Measurements from ENCODE around the gene CDH13.

Gene CDH13

DNA sequence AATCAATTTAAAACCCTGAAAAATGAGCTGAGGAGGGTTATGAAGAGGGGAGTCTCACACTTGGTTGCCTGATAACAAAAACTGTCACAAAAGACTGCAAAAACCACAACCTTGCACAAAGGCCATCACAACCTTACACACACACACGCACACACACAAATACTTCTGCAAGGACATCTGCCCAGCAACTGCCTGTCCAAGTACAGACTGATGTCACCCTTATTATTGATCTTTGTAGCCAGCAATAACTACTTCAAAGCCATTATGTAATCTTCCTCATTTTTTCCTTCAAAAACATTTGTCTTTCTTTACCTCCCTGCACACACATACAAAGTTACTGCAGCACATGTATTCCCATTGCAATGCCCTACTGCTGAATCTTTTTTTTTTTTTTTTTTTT is 927.8 kb downstream of the CDH13 start:
- DNase-seq (ENCODE audit: low read depth in 2 of 2) = no peak

DNA sequence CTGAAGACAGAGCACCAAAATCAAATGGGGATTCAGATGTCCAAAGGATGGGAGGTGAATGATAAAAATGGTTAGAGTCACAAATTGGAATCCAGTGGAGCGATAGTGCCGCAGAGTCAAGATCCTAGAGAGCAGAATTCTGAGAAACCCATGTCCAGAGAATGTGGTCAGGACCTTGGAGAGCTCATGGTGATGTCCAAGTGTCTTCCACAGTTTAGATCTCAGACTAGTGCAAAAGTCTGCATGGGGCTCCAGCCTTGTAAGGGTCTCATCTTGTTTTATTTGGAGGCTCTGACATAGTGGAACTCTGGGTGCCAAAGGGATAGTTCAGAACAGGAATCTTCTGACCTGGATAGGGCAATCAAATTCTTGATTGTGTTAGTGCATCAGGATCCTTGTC is 935.1 kb downstream of the CDH13 start:
- DNase-seq (ENCODE audit: low read depth in 2 of 2) = no peak

DNA sequence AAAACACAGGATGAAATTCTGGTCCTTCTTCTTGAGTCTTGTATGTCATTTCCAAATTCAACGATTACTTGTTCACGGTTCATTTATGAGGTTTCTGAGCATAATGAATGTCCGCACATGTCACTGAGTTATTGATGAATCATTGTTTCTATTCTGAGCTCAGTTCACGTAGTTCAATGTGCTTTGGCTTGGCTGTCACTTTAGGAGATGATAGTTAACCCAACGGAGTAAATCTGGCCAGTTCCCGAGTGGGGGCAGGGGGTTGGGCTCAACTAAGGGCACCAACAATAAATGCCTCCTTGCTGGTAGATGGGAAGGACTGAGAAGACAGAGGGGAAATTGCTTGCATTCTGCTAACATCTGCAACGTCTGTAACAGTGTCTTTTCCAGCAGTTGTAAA is 941.6 kb downstream of the CDH13 start:
- no peak for DNase-seq (ENCODE audit: low read depth in 2 of 2)

DNA sequence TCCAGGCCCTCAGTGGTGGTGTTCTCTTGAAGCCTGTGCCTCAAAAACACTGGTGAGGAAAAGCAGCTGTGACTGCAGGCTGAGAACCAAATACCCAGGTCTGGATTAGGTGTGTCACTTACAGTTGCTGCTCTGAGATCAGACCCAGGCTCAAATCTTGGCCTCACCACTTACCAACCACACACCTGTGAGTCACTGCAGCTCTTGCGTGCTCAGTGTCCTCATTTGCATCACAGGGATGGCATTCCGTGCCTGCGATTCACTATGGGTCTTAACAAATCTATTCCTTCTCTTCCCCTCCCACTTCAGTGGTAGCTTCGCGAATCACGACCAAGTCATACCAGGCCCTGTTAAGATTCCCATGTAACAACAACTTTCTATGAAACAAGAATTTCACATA is 947.6 kb downstream of the CDH13 start:
- DNase-seq (ENCODE audit: low read depth in 2 of 2) = no peak

DNA sequence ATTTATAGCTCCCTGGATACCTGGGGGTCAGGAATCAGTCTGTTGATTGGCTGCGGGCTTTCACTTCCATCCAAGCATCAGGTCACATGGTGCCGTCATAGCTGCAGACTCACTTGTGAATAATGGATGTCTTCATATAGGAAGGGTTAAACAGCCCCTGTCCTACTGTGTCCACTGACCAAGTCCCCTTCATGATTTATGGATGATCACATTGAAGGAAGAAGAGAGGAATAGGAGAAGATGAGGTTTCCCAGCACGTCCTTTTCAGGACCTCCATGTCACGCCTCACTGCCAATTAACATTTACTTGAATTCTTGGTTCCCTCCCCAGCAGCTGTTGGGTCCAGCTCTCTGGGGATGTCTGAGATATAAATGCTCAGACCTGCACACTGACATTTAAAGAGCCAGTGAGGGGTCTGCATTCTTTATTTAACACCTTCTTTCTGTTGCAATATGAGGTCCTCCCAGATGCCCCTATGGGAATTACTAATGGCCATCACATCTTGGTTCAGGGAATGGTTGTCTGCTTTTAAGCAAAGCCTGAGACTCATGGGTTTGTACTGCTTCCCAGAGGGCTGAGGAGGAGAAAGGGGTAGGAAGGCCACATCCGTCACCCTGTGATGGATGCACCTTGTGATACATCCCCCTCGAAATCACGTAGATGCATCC is 950.4 kb downstream of the CDH13 start:
- DNase-seq (ENCODE audit: low read depth in 2 of 2) = no peak

DNA sequence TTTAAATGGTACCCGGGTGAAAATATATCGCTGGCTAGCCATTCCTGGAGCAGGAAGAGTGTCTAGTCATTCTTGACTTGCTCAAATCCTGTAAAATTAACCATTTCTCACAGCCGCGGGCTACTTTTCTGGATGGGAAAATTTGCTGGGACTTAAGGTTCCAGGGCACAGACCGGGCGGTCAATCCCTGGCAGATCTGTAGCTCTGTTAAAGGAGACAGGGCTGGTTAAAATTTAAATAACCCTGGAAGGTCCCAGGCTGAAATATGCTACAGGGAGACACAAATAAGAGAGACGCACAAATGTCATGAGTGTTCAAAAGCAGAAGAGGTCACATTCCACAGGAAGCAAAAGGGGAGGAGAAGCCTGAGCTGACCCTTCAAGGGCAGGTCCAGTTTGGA is 951.4 kb downstream of the CDH13 start:
- DNase-seq (ENCODE audit: low read depth in 2 of 2) = no peak

DNA sequence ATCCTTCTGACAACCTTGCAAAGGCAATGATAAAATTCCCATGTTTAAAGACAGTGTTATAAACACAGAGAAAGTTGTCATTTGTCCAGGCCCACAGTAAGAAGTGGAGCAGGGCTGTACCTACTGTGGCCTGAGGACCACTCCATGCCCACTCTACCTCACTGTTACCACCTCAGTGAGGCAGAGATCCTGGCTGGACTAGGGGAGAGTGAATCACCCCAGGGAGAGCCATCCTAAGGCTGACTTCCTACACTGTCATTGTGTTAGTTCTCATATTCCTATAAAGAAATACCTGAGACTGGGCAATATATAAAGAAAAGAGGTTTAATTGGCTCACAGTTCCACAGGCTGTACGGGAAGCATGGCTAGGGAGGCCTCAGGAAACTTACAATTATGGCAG is 952.3 kb downstream of the CDH13 start:
- DNase-seq (ENCODE audit: low read depth in 2 of 2) = no peak

DNA sequence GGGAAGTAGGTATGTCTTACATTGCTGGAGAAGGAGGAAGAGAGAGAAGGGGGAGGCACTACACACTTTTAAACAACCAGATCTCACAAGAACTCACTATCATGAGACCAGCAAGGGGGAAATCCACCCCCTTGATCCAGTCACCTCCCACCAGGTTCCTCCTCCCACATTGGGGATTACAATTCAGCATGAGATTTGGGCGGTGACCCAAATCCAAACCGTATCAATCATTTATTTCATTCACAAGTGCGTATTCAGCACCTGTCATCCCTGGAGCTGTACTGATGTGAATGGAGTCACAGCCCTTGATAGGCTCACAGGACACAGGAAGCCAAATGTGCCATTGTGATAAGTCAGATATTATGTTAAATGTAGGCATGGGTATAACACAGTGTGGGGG is 952.7 kb downstream of the CDH13 start:
- DNase-seq (ENCODE audit: low read depth in 2 of 2) = no peak

DNA sequence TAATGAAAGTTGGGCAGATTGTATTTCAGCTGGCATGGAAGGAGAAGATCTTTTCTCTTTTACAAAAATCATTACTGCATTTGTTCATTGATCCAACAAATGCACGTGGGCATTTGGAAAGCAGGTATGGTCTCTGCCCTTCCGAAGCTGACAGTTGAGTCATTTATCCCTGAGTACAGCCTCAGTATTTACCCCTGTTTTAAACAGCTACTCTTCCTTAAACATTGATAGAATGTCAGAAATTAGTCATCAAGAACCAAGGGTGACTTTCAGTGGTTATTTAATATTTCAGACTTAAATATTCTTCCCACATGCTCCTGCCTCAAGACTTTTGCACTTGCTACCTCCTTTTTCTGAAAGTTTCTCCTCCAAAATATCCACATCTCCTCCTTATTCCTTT is 954.3 kb downstream of the CDH13 start:
- no peak for DNase-seq (ENCODE audit: low read depth in 2 of 2)

DNA sequence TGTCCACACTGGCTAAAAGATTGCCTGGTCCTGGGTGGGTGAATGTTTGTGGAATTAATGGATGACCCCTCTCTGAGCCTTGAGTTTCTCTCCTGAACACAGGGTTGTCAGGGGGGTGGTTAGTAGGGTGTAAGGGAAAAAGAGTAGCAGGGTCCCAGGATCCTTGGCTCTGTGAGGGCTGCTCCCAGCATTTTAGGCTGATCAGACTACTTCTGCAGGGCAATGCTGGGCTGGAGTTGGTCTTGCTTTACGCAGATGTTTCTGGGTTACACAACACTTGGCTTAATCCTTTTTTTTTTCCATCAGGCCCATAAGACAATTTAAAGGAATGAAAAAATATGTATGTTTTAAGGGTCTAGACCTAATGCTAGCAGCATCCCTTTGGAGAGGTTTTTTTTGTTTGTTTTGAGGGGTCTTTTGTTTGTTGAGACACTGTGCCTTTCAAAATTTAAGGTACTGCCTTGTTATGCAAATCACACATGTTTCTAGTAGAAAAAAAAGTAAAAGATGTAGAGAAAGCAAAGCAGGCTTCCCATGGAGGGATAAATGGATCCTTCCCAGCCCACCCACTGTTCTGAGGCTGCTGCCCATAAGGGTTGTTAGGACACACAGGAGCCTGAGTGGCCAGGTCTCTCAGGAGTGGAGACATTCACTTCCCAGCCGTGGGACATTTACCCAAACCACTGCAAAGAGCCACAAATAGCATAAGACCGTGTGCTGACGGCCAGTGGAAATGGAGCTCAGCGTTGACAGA is 955.4 kb downstream of the CDH13 start:
- no peak for DNase-seq (ENCODE audit: low read depth in 2 of 2)

DNA sequence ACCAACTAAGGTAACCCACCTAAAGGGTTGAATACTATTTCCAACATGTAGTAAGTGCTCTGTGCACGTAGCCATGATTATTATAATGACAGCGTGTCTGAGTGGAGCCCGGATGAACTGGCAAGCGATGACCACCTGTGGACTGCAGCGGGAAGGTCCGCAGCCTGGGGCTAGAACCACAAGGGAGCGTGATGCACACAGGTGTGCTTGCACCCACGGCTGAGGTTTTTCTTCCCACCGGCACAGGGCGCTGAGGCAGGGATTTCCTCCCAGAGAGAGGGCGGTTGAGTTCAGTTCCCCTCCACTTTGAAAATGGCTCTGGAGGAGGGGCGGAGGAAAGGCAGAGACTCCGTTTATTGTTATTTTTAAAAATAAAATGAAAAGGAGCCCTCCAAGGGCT is 959.3 kb downstream of the CDH13 start:
- DNase-seq (ENCODE audit: low read depth in 2 of 2) = no peak

DNA sequence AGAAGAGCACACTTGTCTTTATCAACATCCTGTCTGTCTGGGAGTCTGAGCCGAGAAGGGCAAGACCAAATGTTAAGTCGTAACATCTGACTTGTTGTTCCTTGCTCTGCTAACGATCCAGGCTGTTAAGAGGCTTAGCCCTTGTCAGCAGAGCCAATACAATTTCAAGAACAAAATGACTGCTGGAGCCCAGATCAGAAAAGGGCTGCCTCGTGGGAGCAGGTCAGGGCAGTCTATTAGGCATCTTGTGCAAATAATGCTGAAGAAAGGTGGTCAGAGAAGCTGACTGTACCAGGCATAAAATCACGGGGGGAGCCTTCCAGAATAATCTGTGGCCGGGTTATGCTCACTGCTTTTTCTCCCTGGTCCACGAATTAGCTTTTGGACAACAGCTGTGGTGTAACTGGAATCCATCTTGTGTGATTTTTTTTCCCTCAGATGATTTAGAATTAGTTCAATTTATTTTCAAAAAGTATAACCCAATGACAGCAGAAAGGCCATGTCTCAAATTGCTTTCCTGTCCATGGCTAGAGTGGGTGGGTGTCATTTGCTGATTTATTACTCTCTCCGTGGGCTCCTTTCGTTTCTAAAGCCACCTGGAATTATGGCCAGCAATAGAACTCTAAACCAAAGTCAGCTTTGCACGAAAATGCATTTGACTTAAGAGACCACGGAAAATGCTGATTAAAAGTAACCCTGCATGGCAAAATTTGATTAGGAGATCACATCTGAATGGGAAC is 959.9 kb downstream of the CDH13 start:
- DNase-seq (ENCODE audit: low read depth in 2 of 2) = no peak

DNA sequence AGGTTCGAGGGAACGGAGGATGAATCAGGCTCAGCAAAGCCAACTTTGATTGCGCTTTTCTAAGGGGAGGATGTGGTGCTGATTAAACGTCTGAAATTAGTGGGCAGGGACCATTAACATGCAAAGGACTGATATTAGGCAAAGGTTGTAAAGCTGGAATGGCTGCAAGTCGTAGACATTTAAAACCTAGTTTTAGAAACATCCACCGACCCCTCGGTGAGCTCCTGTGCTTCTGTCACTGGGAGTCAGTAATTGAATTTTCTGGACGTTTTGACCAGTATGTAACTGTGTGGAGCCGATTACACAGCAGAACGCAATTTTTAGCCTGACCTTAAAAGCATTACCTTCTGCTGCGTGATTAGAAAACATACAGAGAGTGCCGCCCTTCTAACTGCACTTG is 960.4 kb downstream of the CDH13 start:
- no peak for DNase-seq (ENCODE audit: low read depth in 2 of 2)

DNA sequence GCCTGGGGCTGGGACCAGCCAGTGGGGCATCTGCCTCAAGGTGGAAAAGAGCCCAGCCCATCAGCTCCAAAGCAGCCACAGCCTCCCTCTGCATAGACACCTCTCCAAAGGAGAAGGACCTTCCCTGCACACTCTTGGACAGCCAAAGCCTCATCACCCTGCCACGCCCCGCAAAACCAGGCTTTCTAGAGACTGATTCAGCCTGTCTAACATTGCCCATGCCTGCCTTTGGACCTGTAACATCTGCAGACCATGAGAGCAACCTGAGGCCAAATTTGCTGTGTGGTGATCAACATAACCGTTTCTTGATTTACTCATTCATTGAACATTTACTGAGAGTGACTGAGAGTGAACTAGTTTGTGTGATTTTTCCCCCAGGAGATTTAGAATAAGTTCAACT is 961.3 kb downstream of the CDH13 start:
- DNase-seq (ENCODE audit: low read depth in 2 of 2) = no peak

DNA sequence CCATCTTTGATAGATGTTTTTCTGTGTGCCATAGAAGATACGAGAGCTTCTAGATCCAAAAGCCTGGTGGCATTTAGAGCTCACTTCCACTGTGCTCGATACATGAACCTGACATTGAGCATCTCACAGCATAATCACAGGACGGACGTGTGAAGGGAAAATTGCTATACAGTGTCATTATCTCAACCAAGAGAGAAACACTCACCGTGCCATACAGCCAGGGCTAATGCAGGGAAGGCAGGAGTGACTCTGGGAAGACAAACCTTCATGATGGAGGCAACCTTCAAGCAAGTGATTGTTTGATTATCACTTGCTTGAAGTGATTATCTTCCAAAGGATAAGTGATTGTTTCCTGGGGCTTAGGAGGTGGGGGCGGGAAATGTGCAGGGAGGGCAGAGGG is 962.8 kb downstream of the CDH13 start:
- no peak for DNase-seq (ENCODE audit: low read depth in 2 of 2)

DNA sequence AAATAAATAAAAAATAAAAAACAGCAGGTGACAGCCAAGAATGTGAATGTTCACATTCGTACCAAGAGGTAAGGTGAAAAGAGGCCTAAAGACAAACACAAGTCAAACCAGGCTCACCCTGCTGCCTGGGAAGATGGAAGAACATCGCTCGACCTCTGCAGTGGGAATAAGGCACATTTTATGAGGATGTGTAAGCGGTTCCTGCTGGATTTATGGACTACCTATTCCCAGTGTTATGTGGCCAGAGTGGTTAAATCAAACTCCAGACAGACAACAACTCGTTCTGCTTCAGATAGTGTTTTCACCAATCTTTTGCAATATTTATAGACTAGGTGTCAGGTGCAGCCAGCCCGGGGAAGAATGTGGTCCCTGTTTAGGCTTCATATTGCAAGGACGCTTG is 966.0 kb downstream of the CDH13 start:
- DNase-seq (ENCODE audit: low read depth in 2 of 2) = no peak

DNA sequence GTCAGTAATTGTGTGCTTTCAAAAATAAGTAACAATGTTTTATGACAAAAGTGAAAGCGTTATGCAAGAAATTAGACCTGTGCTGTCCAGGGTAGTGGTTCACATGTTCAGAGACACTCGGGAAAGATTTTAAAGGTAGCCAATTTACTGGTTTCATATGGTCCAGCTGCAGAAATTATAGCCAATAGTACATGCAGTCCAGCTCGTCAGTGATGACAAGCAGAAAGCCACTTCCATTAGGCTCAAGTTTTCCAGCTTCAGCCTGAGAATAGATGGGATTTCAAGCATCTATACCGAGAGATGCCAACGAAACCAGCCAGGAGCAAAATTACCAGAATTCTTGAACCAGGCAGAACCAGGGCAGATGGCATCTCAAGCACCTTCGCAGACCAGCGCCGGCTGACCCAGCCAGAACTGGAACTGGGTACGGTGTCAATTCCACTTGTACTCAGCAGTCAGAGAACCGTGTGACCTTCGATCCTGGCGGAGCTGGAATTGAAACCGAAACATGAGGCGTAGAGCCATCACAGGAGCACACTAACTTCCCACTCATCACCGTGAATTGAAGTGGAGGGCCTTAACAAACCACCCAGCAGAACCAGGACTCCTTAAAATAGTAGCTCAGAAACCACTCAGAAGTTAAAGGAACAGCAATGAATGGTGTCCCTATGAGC is 973.2 kb downstream of the CDH13 start:
- no peak for DNase-seq (ENCODE audit: low read depth in 2 of 2)

DNA sequence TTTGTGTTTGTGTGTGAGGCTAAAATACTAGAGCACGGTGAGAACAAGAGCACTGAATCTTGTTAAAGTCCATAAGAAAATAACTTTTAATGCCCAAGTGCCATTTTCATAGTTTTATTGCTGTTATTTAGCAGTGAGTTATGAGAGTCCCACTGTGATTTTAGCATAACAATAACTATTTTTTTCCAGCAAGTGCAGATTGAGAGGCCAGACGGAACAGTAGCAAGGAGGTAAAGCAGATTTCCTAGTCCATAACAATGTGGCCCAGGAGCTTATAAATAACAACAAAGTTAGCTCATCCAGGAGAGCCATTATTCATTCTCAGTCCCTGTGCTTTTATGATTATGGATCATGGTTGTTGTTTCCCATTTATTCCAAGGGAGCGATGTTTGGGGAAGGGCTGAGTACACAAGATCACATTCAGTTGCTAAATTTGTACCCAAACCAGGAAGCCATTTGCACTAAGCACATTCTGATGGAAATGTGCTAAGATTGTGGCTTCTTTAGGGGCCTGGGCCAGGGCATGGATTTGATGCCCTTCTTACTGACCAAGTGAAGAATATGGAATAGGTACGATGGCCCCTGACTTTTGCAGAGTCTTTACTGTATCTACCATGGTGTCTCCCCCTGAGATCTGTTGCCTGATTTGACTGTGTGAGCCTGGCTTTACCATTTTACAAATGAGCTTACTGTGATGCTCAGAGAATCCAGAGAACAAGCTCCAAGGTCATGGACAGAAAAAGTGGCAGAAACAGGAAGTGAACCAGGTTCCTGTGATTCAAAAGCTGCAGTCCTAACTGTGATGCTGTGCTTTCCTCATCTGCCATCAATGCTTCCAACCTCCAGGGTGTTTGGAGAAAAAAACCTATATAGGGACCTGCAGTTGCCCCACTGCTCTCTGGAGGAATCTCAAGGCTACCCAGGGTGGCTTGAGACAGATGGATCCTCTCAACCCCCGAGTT is 976.3 kb downstream of the CDH13 start:
- DNase-seq (ENCODE audit: low read depth in 2 of 2) = no peak

DNA sequence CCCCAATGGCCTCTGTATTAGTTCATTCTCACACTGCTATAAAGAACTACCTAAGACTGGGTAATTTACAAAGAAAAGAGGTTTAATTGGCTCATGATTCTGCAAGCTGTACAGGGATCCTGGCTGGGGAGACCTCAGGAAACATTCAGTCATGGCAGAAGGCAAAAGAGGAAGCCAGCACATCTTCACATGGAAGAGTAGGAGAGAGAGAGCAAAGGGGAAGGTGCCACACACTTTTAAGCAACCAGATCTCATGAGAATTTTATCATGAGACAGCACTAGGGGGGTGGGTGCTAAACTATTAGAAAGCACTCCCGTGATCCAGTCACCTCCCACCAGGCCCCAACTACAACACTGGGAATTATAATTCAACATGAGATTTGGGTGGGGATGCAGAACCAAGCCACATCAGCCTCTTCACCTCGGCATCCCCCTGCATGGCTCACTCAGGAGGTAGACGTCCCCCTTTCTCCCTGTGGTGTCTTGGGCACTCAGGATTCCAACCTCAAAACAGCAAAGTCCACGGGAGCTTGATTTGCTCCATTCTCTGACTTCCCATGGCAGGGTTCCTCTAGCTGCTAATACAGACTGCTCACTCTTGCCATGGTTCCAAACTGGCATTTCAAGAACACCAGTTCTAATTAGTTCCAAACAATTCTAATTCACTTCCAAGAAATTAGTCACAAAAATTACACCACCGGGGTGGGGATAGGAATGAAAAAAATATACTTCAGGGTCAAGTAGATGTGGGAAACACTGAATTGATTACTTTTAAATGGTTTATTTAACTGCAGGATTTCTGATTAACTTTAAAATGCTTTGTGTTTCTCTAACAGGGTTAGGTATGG is 977.2 kb downstream of the CDH13 start:
- DNase-seq (ENCODE audit: low read depth in 2 of 2) = no peak

DNA sequence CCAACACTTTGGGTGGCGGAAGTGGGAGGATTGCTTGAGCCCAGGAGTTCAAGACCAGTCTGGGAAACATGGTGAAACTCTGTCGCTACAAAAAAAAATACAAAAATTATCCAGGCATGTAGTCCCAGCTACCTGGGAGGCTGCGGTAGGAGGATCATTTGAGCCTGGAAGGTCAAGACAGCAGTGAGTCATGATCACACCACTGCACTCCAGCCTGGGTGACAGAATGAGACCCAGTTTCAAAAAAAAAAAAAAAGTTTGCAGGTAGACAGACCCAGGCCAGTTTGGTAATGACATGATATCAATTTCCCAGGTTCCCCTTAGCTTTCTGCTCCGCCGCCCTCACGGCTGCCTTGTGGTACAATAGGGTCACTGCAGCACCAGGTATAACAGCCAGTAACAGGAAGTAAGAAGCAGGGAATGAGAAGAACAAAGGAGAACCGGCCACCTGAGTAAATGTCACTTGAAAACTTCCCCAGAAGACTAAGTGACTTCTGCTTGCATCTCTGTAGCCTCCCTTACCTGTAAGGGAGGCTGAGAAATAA is 979.8 kb downstream of the CDH13 start:
- no peak for DNase-seq (ENCODE audit: low read depth in 2 of 2)

Measured in stimulated activated CD4-positive, alpha-beta T cell treated with anti-CD3 and anti-CD28 coated beads, Interleukin-15, amount 100 ng/mL, for 48 hours (primary cell).